Lower leg skin (tissue), 3 donors: ENCODE results near the gene ADGRE1.

ENCODE experiments used
- CTCF ChIP-seq, 3 donors: fragments of 450-650 bp; IDR thresholded peaks; one replicate each; pipeline ENCODE4 v1.5.1; 2016; ENCODE audit warnings: antibody characterized with exemption in 3 of 3, mild to moderate bottlenecking in 3 of 3, moderate library complexity in 2 of 3
- POLR2A ChIP-seq, 2 donors: fragments of 450-650 bp; IDR thresholded peaks; one replicate each; pipeline ENCODE4 v1.6.1; 2016 to 2017; ENCODE audit warnings: antibody characterized with exemption in 2 of 2, mild to moderate bottlenecking in 1 of 2, moderate library complexity in 1 of 2

GRCh38 chr19:6838062-6838655, 49.2 kb upstream of the ADGRE1 start:
- TF ChIP-seq CTCF (IDR thresholded peaks at IDR 0.05) (no peak), POLR2A (IDR thresholded peaks at IDR 0.05) (no peak)
